HEK293 (cell line): ENCODE results near the gene SLC46A1.

Experiments used
- CTCF ChIP-seq: fragments of 450-650 bp; formaldehyde crosslinking; IDR thresholded peaks from 2 replicates; pipeline ENCODE4 v1.5.1; 2016; ENCODE audit warnings: missing biosample characterization, missing genetic modification characterization
- FEZF1 ChIP-seq: fragments of 450-650 bp; formaldehyde crosslinking; IDR thresholded peaks from 2 replicates; pipeline ENCODE4 v1.5.1; 2016; ENCODE audit warnings: missing biosample characterization, missing genetic modification characterization
- GFI1B ChIP-seq: fragments of 450-650 bp; formaldehyde crosslinking; IDR thresholded peaks from 2 replicates; pipeline ENCODE4 v1.5.1; 2016; ENCODE audit warnings: missing biosample characterization, missing genetic modification characterization
- HIC1 ChIP-seq: fragments of 450-650 bp; formaldehyde crosslinking; IDR thresholded peaks from 2 replicates; pipeline ENCODE4 v1.5.1; 2016; ENCODE audit warnings: missing biosample characterization, missing genetic modification characterization
- KLF1 ChIP-seq: fragments of 450-650 bp; formaldehyde crosslinking; IDR thresholded peaks from 2 replicates; pipeline ENCODE4 v1.5.1; 2016; ENCODE audit warnings: missing biosample characterization, missing genetic modification characterization
- MEIS1 ChIP-seq: sonication (generic); formaldehyde crosslinking; IDR thresholded peaks from 2 replicates; pipeline ENCODE4 v1.8.1; 2022; ENCODE audit warnings: missing genetic modification reagents, mild to moderate bottlenecking, borderline replicate concordance
- OSR2 ChIP-seq: fragments of 450-650 bp; formaldehyde crosslinking; IDR thresholded peaks from 2 replicates; pipeline ENCODE4 v1.5.1; 2016; ENCODE audit warnings: missing biosample characterization, missing genetic modification characterization
- SP3 ChIP-seq: fragments of 450-650 bp; formaldehyde crosslinking; IDR thresholded peaks from 2 replicates; pipeline ENCODE4 v1.5.1; 2016; ENCODE audit warnings: missing biosample characterization, missing genetic modification characterization
- TCF7L2 ChIP-seq: IDR thresholded peaks from 2 replicates; pipeline ENCODE4 v1.6.1; 2011; ENCODE audit warnings: low read depth, mild to moderate bottlenecking, inconsistent platforms, low read length, moderate library complexity, borderline replicate concordance
- ZBTB17 ChIP-seq: fragments of 450-650 bp; formaldehyde crosslinking; IDR thresholded peaks from 2 replicates; pipeline ENCODE4 v1.5.1; 2016; ENCODE audit warnings: missing biosample characterization, missing genetic modification characterization
- ZBTB49 ChIP-seq: fragments of 450-650 bp; formaldehyde crosslinking; IDR thresholded peaks from 2 replicates; pipeline ENCODE4 v1.5.1; 2016; ENCODE audit warnings: missing biosample characterization, missing genetic modification characterization, low read depth
- ZBTB7A ChIP-seq: fragments of 450-650 bp; formaldehyde crosslinking; IDR thresholded peaks from 2 replicates; pipeline ENCODE4 v1.5.1; 2016; ENCODE audit warnings: low read depth, missing biosample characterization, missing genetic modification characterization
- ZFP3 ChIP-seq: fragments of 450-650 bp; formaldehyde crosslinking; IDR thresholded peaks from 2 replicates; pipeline ENCODE4 v1.5.1; 2016; ENCODE audit warnings: low read depth, missing biosample characterization, missing genetic modification characterization
- ZIC2 ChIP-seq: fragments of 450-650 bp; formaldehyde crosslinking; IDR thresholded peaks from 2 replicates; pipeline ENCODE4 v1.5.1; 2016; ENCODE audit warnings: missing biosample characterization, missing genetic modification characterization
- ZNF121 ChIP-seq: fragments of 450-650 bp; formaldehyde crosslinking; IDR thresholded peaks from 2 replicates; pipeline ENCODE4 v1.5.1; 2016; ENCODE audit warnings: missing biosample characterization, missing genetic modification characterization
- ZNF148 ChIP-seq: fragments of 450-650 bp; formaldehyde crosslinking; IDR thresholded peaks from 2 replicates; pipeline ENCODE4 v1.5.0; 2017; ENCODE audit warnings: missing biosample characterization, missing genetic modification characterization, borderline replicate concordance
- ZNF214 ChIP-seq: fragments of 450-650 bp; formaldehyde crosslinking; IDR thresholded peaks from 2 replicates; pipeline ENCODE4 v1.5.1; 2017; ENCODE audit warnings: missing biosample characterization, mild to moderate bottlenecking, missing genetic modification characterization, borderline replicate concordance
- ZNF341 ChIP-seq: fragments of 450-650 bp; formaldehyde crosslinking; IDR thresholded peaks from 2 replicates; pipeline ENCODE4; 2016; ENCODE audit warnings: low read depth, missing biosample characterization, missing genetic modification characterization
- ZNF48 ChIP-seq: fragments of 450-650 bp; formaldehyde crosslinking; IDR thresholded peaks from 2 replicates; pipeline ENCODE4 v1.5.1; 2016; ENCODE audit warnings: missing biosample characterization, missing genetic modification characterization
- ZNF488 ChIP-seq: fragments of 450-650 bp; formaldehyde crosslinking; IDR thresholded peaks from 2 replicates; pipeline ENCODE4 v1.5.1; 2016; ENCODE audit warnings: missing biosample characterization, missing genetic modification characterization
- ZNF501 ChIP-seq: fragments of 450-650 bp; formaldehyde crosslinking; IDR thresholded peaks from 2 replicates; pipeline ENCODE4 v1.5.1; 2016; ENCODE audit warnings: missing biosample characterization, missing genetic modification characterization
- ZNF521 ChIP-seq: fragments of 450-650 bp; formaldehyde crosslinking; IDR thresholded peaks from 2 replicates; pipeline ENCODE4 v1.5.1; 2017; ENCODE audit warnings: missing biosample characterization, mild to moderate bottlenecking, missing genetic modification characterization
- ZNF555 ChIP-seq: fragments of 450-650 bp; formaldehyde crosslinking; conservative IDR thresholded peaks from 2 replicates; pipeline ENCODE4 v1.5.1; 2017; ENCODE audit warnings: missing biosample characterization, mild to moderate bottlenecking, missing genetic modification characterization, inconsistent platforms
- ZNF596 ChIP-seq: fragments of 450-650 bp; IDR thresholded peaks from 2 replicates; pipeline ENCODE4 v1.5.0; 2018; ENCODE audit warnings: missing biosample characterization, mild to moderate bottlenecking, missing genetic modification characterization, moderate library complexity
- ZNF600 ChIP-seq: fragments of 450-650 bp; formaldehyde crosslinking; IDR thresholded peaks from 2 replicates; pipeline ENCODE4 v1.5.1; 2016; ENCODE audit warnings: missing biosample characterization, missing genetic modification characterization
- ZNF621 ChIP-seq: fragments of 450-650 bp; formaldehyde crosslinking; IDR thresholded peaks from 2 replicates; pipeline ENCODE4 v1.5.1; 2017; ENCODE audit warnings: missing biosample characterization, missing genetic modification characterization
- ZNF664 ChIP-seq: fragments of 450-650 bp; formaldehyde crosslinking; IDR thresholded peaks from 2 replicates; pipeline ENCODE4 v1.5.1; 2016; ENCODE audit warnings: missing biosample characterization, missing genetic modification characterization
- ZNF76 ChIP-seq: fragments of 450-650 bp; formaldehyde crosslinking; IDR thresholded peaks from 2 replicates; pipeline ENCODE4; 2016; ENCODE audit warnings: low read depth, missing biosample characterization, missing genetic modification characterization, borderline replicate concordance
- ZSCAN4 ChIP-seq: fragments of 450-650 bp; formaldehyde crosslinking; IDR thresholded peaks from 2 replicates; pipeline ENCODE4 v1.5.1; 2017; ENCODE audit warnings: missing biosample characterization, missing genetic modification characterization

The SLC46A1 gene

GRCh38 chr17:28371245-28372202 is 34.5 kb downstream of the SLC46A1 start, which contains the start of gene SARM1 (continued):
- 0 out of 2 replicates have a peak, but pooled peaks have one; percentile 23 for TF ChIP-seq CTCF (tag by site-specific recombination)
- TF ChIP-seq ZSCAN4, result no peak
- no peak for TF ChIP-seq ZNF621
- no peak for TF ChIP-seq FEZF1 (tag by site-specific recombination)
- TF ChIP-seq HIC1, result peak; percentile 85
- TF ChIP-seq ZNF596 (tag by site-specific recombination), result no peak
- TF ChIP-seq ZNF148 (tag by site-specific recombination), result no peak
- TF ChIP-seq ZNF521 (tag by site-specific recombination), result no peak
- no peak for TF ChIP-seq ZNF555 (tag by site-specific recombination)
- no peak for TF ChIP-seq ZNF488 (tag by site-specific recombination)
- no peak for TF ChIP-seq GFI1B (tag by site-specific recombination)
- TF ChIP-seq ZNF600 (tag by site-specific recombination), result peak; percentile 56
- TF ChIP-seq ZNF48, result no peak
- peak; percentile 87 for TF ChIP-seq ZBTB17 (tag by site-specific recombination)
- TF ChIP-seq ZFP3 (tag by site-specific recombination), result no peak
- TF ChIP-seq OSR2 (tag by site-specific recombination), result no peak
- peak; percentile 46; the same call in 1 of the 2 replicates for TF ChIP-seq TCF7L2
- no peak for TF ChIP-seq MEIS1 (CRISPR knock-in tag)
- TF ChIP-seq ZNF664 (tag by site-specific recombination), result no peak
- 0 out of 2 replicates have a peak, but pooled peaks have one; percentile 33 for TF ChIP-seq ZBTB7A (tag by site-specific recombination)
- no peak for TF ChIP-seq ZNF121 (tag by site-specific recombination)
- peak; percentile 83 for TF ChIP-seq ZNF501 (tag by site-specific recombination)
- peak; percentile 82 for TF ChIP-seq ZNF76 (tag by site-specific recombination)
- peak; percentile 91 for TF ChIP-seq ZNF341 (tag by site-specific recombination)
- TF ChIP-seq ZBTB49 (tag by site-specific recombination), result no peak
- TF ChIP-seq KLF1 (tag by site-specific recombination), result peak; percentile 96
- TF ChIP-seq ZIC2 (tag by site-specific recombination), result peak; percentile 29; the same call in 1 of the 2 replicates
- peak; percentile 91 for TF ChIP-seq SP3 (tag by site-specific recombination)
- no peak for TF ChIP-seq ZNF214 (tag by site-specific recombination)
